HepG2 (cell line): ENCODE results near the gene B4GALT5. TPM values are rescaled to one million over a fixed set of nuclear protein-coding genes. Genes with fewer than 3 reads are reported as not detected.

Experiments used
- BORCS8-MEF2B ChIP-seq: sonication (generic); formaldehyde crosslinking; IDR thresholded peaks from 2 replicates; pipeline ENCODE4 v1.8.0; 2022; ENCODE audit warnings: mild to moderate bottlenecking, missing genetic modification reagents
- CREB3 ChIP-seq: sonication (generic); formaldehyde crosslinking; IDR thresholded peaks from 2 replicates; pipeline ENCODE4 v1.5.0; 2020; ENCODE audit warnings: missing genetic modification reagents
- ELK4 ChIP-seq: sonication (generic); formaldehyde crosslinking; IDR thresholded peaks from 2 replicates; pipeline ENCODE4 v1.9.0; 2021; ENCODE audit warnings: missing genetic modification reagents, borderline replicate concordance
- GLI4 ChIP-seq: sonication (generic); formaldehyde crosslinking; IDR thresholded peaks from 2 replicates; pipeline ENCODE4 v1.5.1; 2020; ENCODE audit warnings: missing genetic modification reagents, mild to moderate bottlenecking, moderate library complexity, borderline replicate concordance
- GMEB1 ChIP-seq: sonication (generic); formaldehyde crosslinking; IDR thresholded peaks from 2 replicates; pipeline ENCODE4 v1.5.1; 2020; ENCODE audit warnings: missing genetic modification reagents, mild to moderate bottlenecking, borderline replicate concordance
- KDM2A ChIP-seq: sonication (generic); formaldehyde crosslinking; IDR thresholded peaks from 2 replicates; pipeline ENCODE4 v1.4.0; 2020; ENCODE audit warnings: low read depth, missing genetic modification reagents, borderline replicate concordance
- MTF1 ChIP-seq: sonication (generic); formaldehyde crosslinking; IDR thresholded peaks from 2 replicates; pipeline ENCODE4 v1.5.0; 2020; ENCODE audit warnings: missing genetic modification reagents
- NFYC ChIP-seq: IDR thresholded peaks from 2 replicates; pipeline ENCODE4 v1.6.1; 2016; ENCODE audit warnings: missing genetic modification reagents, missing compliant biosample characterization
- RXRB ChIP-seq: IDR thresholded peaks from 2 replicates; pipeline ENCODE4 v1.6.1; 2016; ENCODE audit warnings: borderline replicate concordance, missing genetic modification reagents, missing compliant biosample characterization
- SP140L ChIP-seq: sonication (generic); formaldehyde crosslinking; IDR thresholded peaks from 2 replicates; pipeline ENCODE4 v1.4.0; 2020; ENCODE audit warnings: missing genetic modification reagents, borderline replicate concordance
- SRF ChIP-seq: IDR thresholded peaks from 2 replicates; pipeline ENCODE4 v1.6.1; 2011; ENCODE audit warnings: mild to moderate bottlenecking, low read depth, low read length, moderate library complexity
- TFE3 ChIP-seq: IDR thresholded peaks from 2 replicates; pipeline ENCODE4 v1.6.1; 2016
- YEATS4 ChIP-seq: sonication (generic); formaldehyde crosslinking; IDR thresholded peaks from 2 replicates; pipeline ENCODE4 v1.4.0; 2020; ENCODE audit warnings: missing genetic modification reagents, borderline replicate concordance
- YY1 ChIP-seq: IDR thresholded peaks from 2 replicates; pipeline ENCODE4 v1.6.1; 2011; ENCODE audit warnings: low read length, low read depth, moderate library complexity, mild to moderate bottlenecking; ENCODE audit not compliant: insufficient read depth, insufficient replicate concordance
- ZBTB21 ChIP-seq: sonication (generic); formaldehyde crosslinking; IDR thresholded peaks from 2 replicates; pipeline ENCODE4 v1.4.0; 2020; ENCODE audit warnings: missing genetic modification reagents
- ZMYM3 ChIP-seq: sonication (generic); formaldehyde crosslinking; IDR thresholded peaks from 2 replicates; pipeline ENCODE4 v1.5.1; 2020; ENCODE audit warnings: mild to moderate bottlenecking, missing genetic modification reagents
- ZNF441 ChIP-seq: sonication (generic); formaldehyde crosslinking; IDR thresholded peaks from 2 replicates; pipeline ENCODE4 v1.7.0; 2021; ENCODE audit warnings: missing genetic modification reagents, borderline replicate concordance
- ZNF512B ChIP-seq: sonication (generic); formaldehyde crosslinking; IDR thresholded peaks from 2 replicates; pipeline ENCODE4 v1.5.1; 2020; ENCODE audit warnings: missing genetic modification reagents, mild to moderate bottlenecking, borderline replicate concordance
- ZNF570 ChIP-seq: sonication (generic); formaldehyde crosslinking; IDR thresholded peaks from 2 replicates; pipeline ENCODE4 v1.4.0; 2020; ENCODE audit warnings: mild to moderate bottlenecking, missing genetic modification reagents, borderline replicate concordance
- ZZZ3 ChIP-seq: sonication (generic); formaldehyde crosslinking; IDR thresholded peaks from 2 replicates; pipeline ENCODE4 v1.4.0; 2020; ENCODE audit warnings: missing genetic modification reagents, mild to moderate bottlenecking, borderline replicate concordance
- polyA plus RNA-seq, 8 experiments: library from polyadenylated mRNA; depleted of rRNA in 3 of 8; stranded (reverse) in 7 of 8; unstranded in 1 of 8; fragments of >200 nt; fragmentation: Illumina TruSeq in 4 of 8; extraction: Trizol in 4 of 8; gene quantifications; 2 replicates each; pipeline versions ENCODE4 v1.2.1 to v1.2.3, GENCODE V29; 2011 to 2016; ENCODE audit warnings: low read depth in 4 of 8, missing spikeins in 1 of 8, mixed read lengths in 1 of 8; ENCODE audit not compliant: insufficient read depth in 1 of 8
- total RNA-seq, 5 experiments: library from RNA; depleted of rRNA; stranded (reverse); fragments of >200 nt; fragmentation: Illumina TruSeq; extraction: Trizol; gene quantifications; 2 replicates each; pipeline ENCODE4 v1.2.3, GENCODE V29; 2016; ENCODE audit warnings: low read depth in 1 of 5

Gene B4GALT5
- total and polyA plus RNA-seq, 2 of the 13 experiments (the other 11 are each of a cell fraction or from before 2014, with no cell fraction given) = 27.3 to 30.9 TPM

- TF ChIP-seq TFE3 (CRISPR knock-in tag) (no peak), CREB3 (CRISPR knock-in tag) (peak; percentile 32; the same call in 1 of the 2 replicates), ZMYM3 (CRISPR knock-in tag) (peak; percentile 32; the same call in 1 of the 2 replicates), YY1 (peak; percentile 42), ZNF512B (CRISPR knock-in tag) (0 out of 2 replicates have a peak, but pooled peaks have one; percentile 61), SRF (no peak), GLI4 (CRISPR knock-in tag) (0 out of 2 replicates have a peak, but pooled peaks have one; percentile 54), BORCS8-MEF2B (CRISPR knock-in tag) (peak; percentile 69), MTF1 (CRISPR knock-in tag) (peak; percentile 50; the same call in 1 of the 2 replicates), ZNF570 (CRISPR knock-in tag) (no peak), SP140L (CRISPR knock-in tag) (no peak), GMEB1 (CRISPR knock-in tag) (0 out of 2 replicates have a peak, but pooled peaks have one; percentile 33), RXRB (CRISPR knock-in tag) (0 out of 2 replicates have a peak, but pooled peaks have one; percentile 26), YEATS4 (CRISPR knock-in tag) (peak; percentile 92), ELK4 (CRISPR knock-in tag) (no peak), NFYC (no peak), KDM2A (CRISPR knock-in tag) (peak; percentile 16; the same call in 1 of the 2 replicates), ZBTB21 (CRISPR knock-in tag) (no peak), ZZZ3 (CRISPR knock-in tag) (no peak), ZNF441 (CRISPR knock-in tag) (no peak)
Observed at GRCh38 chr20:49712996-49713752, 504 bp downstream of the B4GALT5 start (continued).
